Osteoblast (primary cell): ENCODE results near the gene SRRD. TPM values are rescaled to one million over a fixed set of nuclear protein-coding genes. Genes with fewer than 3 reads are reported as not detected.

Experiments used
- DNase-seq: peaks from one replicate; pipeline ENCODE4 v3.0.0; 2011; ENCODE audit warnings: low spot score, mixed read lengths; ENCODE audit not compliant: insufficient read length; ENCODE audit errors: missing footprints
- H2AFZ ChIP-seq: 2 replicates; pipeline ENCODE4 v1.6.0; 2011; ENCODE audit warnings: mild to moderate bottlenecking, low read length
- H3K27ac ChIP-seq: 2 replicates; pipeline ENCODE4 v1.5.1; 2011; ENCODE audit warnings: mild to moderate bottlenecking, low read depth, low read length, moderate library complexity
- H3K27me3 ChIP-seq: 2 replicates; pipeline ENCODE4 v1.6.0; 2012; ENCODE audit warnings: mild to moderate bottlenecking, control low read depth, inconsistent platforms, low read length, moderate library complexity; ENCODE audit not compliant: insufficient read depth
- H3K36me3 ChIP-seq: 2 replicates; pipeline ENCODE4 v1.5.1; 2011; ENCODE audit warnings: mild to moderate bottlenecking, low read length, control low read depth, moderate library complexity; ENCODE audit not compliant: insufficient read depth
- H3K4me1 ChIP-seq: 2 replicates; pipeline ENCODE4 v1.5.1; 2011; ENCODE audit warnings: mild to moderate bottlenecking, low read length, control low read depth, moderate library complexity; ENCODE audit not compliant: insufficient read depth
- H3K4me2 ChIP-seq: 2 replicates; pipeline ENCODE4 v1.6.0; 2011; ENCODE audit warnings: mild to moderate bottlenecking, low read length; ENCODE audit not compliant: insufficient read depth
- H3K4me3 ChIP-seq: fragments of 200-600 bp; sonication (generic); 3 replicates; pipeline ENCODE4 v1.5.1; 2012; ENCODE audit warnings: mild to moderate bottlenecking, low read length, inconsistent platforms; ENCODE audit not compliant: insufficient read depth
- H3K79me2 ChIP-seq: 2 replicates; pipeline ENCODE4 v1.6.0; 2012; ENCODE audit warnings: mild to moderate bottlenecking, low read length, control low read depth, inconsistent platforms; ENCODE audit not compliant: insufficient read depth
- H3K9me3 ChIP-seq: 2 replicates; pipeline ENCODE4 v1.5.1; 2011; ENCODE audit warnings: low read depth, low read length, control low read depth
- H4K20me1 ChIP-seq: 2 replicates; pipeline ENCODE4 v1.6.0; 2012; ENCODE audit warnings: mild to moderate bottlenecking, low read length, control low read depth; ENCODE audit not compliant: insufficient read depth
- CTCF ChIP-seq: IDR thresholded peaks from 2 replicates; pipeline ENCODE4 v1.5.1; 2011; ENCODE audit warnings: mild to moderate bottlenecking, low read depth, low read length, moderate library complexity; ENCODE audit errors: extremely low read depth
- total RNA-seq: library from RNA; depleted of rRNA; stranded (reverse); fragments of >200 nt; gene quantifications from 2 replicates; pipeline ENCODE4 v1.2.3, GENCODE V29; 2012

SRRD gene
- total RNA-seq, 1 donor = 11.2 TPM

- Histone ChIP-seq H3K4me2 (no peak overlapping the region), H3K79me2 (peaks cover 13% of the 10 kb centered on the region), H3K9me3 (no peaks in the 10 kb centered on the region), H4K20me1 (no peaks in the 10 kb centered on the region), H3K27me3 (no peaks in the 10 kb centered on the region), H3K4me3 (no peak overlapping the region), H2AFZ (no peak overlapping the region), H3K27ac (no peak overlapping the region), H3K4me1 (peaks cover 17% of the 10 kb centered on the region), H3K36me3 (peaks cover 78% of the 10 kb centered on the region)
- no peak for DNase-seq
- no peak for TF ChIP-seq CTCF
Measured at GRCh38 chr22:26496456-26496855, 12.8 kb downstream of the SRRD start.

GRCh38 chr22:26499188-26499703 lies 15.6 kb downstream of the SRRD start:
- Histone ChIP-seq H3K27me3 (no peaks in the 10 kb centered on the region), H3K4me3 (no peak overlapping the region), H3K27ac (peak overlapping the region; percentile 80), H3K36me3 (peaks cover 78% of the 10 kb centered on the region), H3K4me2 (no peak overlapping the region), H2AFZ (no peak overlapping the region), H3K4me1 (peaks cover 9% of the 10 kb centered on the region), H3K79me2 (peaks cover 11% of the 10 kb centered on the region), H4K20me1 (no peaks in the 10 kb centered on the region), H3K9me3 (no peaks in the 10 kb centered on the region)
- no peak for DNase-seq
- no peak for TF ChIP-seq CTCF

GRCh38 chr22:26501996-26502395 lies 18.3 kb downstream of the SRRD start:
- peaks cover 9% of the 10 kb centered on the region for H3K4me1 ChIP-seq
- H2AFZ ChIP-seq = no peak overlapping the region
- H3K9me3 ChIP-seq = no peaks in the 10 kb centered on the region
- DNase-seq = no peak
- no peak overlapping the region for H3K27ac ChIP-seq
- H3K4me2 ChIP-seq = no peak overlapping the region
- no peaks in the 10 kb centered on the region for H3K27me3 ChIP-seq
- peaks cover 11% of the 10 kb centered on the region for H3K79me2 ChIP-seq
- H3K36me3 ChIP-seq = peaks cover 78% of the 10 kb centered on the region
- TF ChIP-seq CTCF = no peak
- no peak overlapping the region for H3K4me3 ChIP-seq
- H4K20me1 ChIP-seq = no peaks in the 10 kb centered on the region

GRCh38 chr22:26502688-26503561 lies 19.2 kb downstream of the SRRD start:
- peak; percentile 65 for TF ChIP-seq CTCF
- peaks cover 9% of the 10 kb centered on the region for H3K4me1 ChIP-seq
- H2AFZ ChIP-seq = no peak overlapping the region
- no peak overlapping the region for H3K4me3 ChIP-seq
- H4K20me1 ChIP-seq = no peaks in the 10 kb centered on the region
- no peaks in the 10 kb centered on the region for H3K9me3 ChIP-seq
- peaks cover 11% of the 10 kb centered on the region for H3K79me2 ChIP-seq
- no peak overlapping the region for H3K27ac ChIP-seq
- H3K27me3 ChIP-seq = no peaks in the 10 kb centered on the region
- peaks cover 85% of the 10 kb centered on the region for H3K36me3 ChIP-seq
- H3K4me2 ChIP-seq = no peak overlapping the region
- DNase-seq = no peak
